Colonic mucosa (tissue), 4 donors: ENCODE data around the gene LDLRAD2. TPM values are rescaled to one million over a fixed set of nuclear protein-coding genes. Genes with fewer than 3 reads are reported as not detected.

Source experiments
- DNase-seq: peaks from one replicate; pipeline ENCODE4 v3.0.0-alpha.2; 2020
- H3K27ac ChIP-seq: fragments of 200-600 bp; one replicate; pipeline ENCODE4 v1.8.0; 2021
- H3K27me3 ChIP-seq: fragments of 200-600 bp; one replicate; pipeline ENCODE4 v1.8.0; 2021
- H3K36me3 ChIP-seq: fragments of 200-600 bp; one replicate; pipeline ENCODE4 v1.8.0; 2021
- H3K4me1 ChIP-seq: fragments of 200-600 bp; one replicate; pipeline ENCODE4 v1.8.0; 2021; ENCODE audit warnings: mild to moderate bottlenecking
- H3K4me3 ChIP-seq: fragments of 200-600 bp; one replicate; pipeline ENCODE4 v1.8.0; 2021
- H3K9ac ChIP-seq, 2 donors: one replicate each; pipeline ENCODE4 v1.7.0; 2013; ENCODE audit warnings: control low read depth in 2 of 2, low read depth in 2 of 2, low read length in 2 of 2
- H3K9me3 ChIP-seq: fragments of 200-600 bp; one replicate; pipeline ENCODE4 v1.8.0; 2021
- CTCF ChIP-seq: fragments of 200-600 bp; IDR thresholded peaks from one replicate; pipeline ENCODE4 v1.8.0; 2022; ENCODE audit warnings: antibody characterized with exemption, mild to moderate bottlenecking
- intact Hi-C: fragments of 100-400 bp; cut with DNase I; formaldehyde crosslinking; loops from one replicate; pipeline ENCODE4 v1.14.1; 2022
- total RNA-seq, 2 donors: library from RNA; stranded (reverse); fragmentation: NEBNext Ultra II Directional in 1 of 2; extraction: Animal tissue kit (Norgen Biotek cat#: 25700) in 1 of 2; gene quantifications; one replicate each; pipeline ENCODE4 v1.2.1, GENCODE V29; 2021
- donor health status: healthy.
- donor health status: DM: no; HTN: no; CAD: no.
- donor health status: DM: no; HTN: no; CAD: no.

Gene LDLRAD2
- total RNA-seq, 2 donors from 2014 or later: 0.08 to 0.25 TPM

GRCh38 chr1:21834094-21834493 lies 22.0 kb downstream of the LDLRAD2 start:
- no peaks in the 10 kb centered on the region for H3K9me3 ChIP-seq
- peaks cover 21% of the 10 kb centered on the region for H3K36me3 ChIP-seq
- H3K4me3 ChIP-seq: no peak overlapping the region

GRCh38 chr1:21834666-21835065 lies 22.6 kb downstream of the LDLRAD2 start:
- no peaks in the 10 kb centered on the region for H3K27me3 ChIP-seq
- no peak overlapping the region for H3K27ac ChIP-seq
- H3K9me3 ChIP-seq: no peaks in the 10 kb centered on the region
- no peak overlapping the region for H3K4me3 ChIP-seq
- intact Hi-C loops: no loop called here
- DNase-seq: no peak
- H3K4me1 ChIP-seq: no peaks in the 10 kb centered on the region
- TF ChIP-seq CTCF: no peak
- H3K9ac ChIP-seq: no peak overlapping the region
- peaks cover 16% of the 10 kb centered on the region for H3K36me3 ChIP-seq

More at GRCh38 chr1:21834094-21834493, 22.0 kb downstream of the LDLRAD2 start:
- H3K27ac ChIP-seq: no peak overlapping the region
- no peak for TF ChIP-seq CTCF
- H3K9ac ChIP-seq: no peak overlapping the region
- DNase-seq: no peak
- H3K4me1 ChIP-seq: no peaks in the 10 kb centered on the region
- intact Hi-C loops: no loop called here
- H3K27me3 ChIP-seq: no peaks in the 10 kb centered on the region

GRCh38 chr1:21836010-21836409 lies 23.9 kb downstream of the LDLRAD2 start:
- H3K9me3 ChIP-seq: no peaks in the 10 kb centered on the region
- no peak for TF ChIP-seq CTCF
- intact Hi-C loops: no loop called here
- H3K4me3 ChIP-seq: no peak overlapping the region
- H3K27me3 ChIP-seq: no peaks in the 10 kb centered on the region
- no peak overlapping the region for H3K9ac ChIP-seq
- H3K27ac ChIP-seq: no peak overlapping the region
- peaks cover 16% of the 10 kb centered on the region for H3K36me3 ChIP-seq
- no peaks in the 10 kb centered on the region for H3K4me1 ChIP-seq
- no peak for DNase-seq

- DNase-seq: no peak
- intact Hi-C loops: no loop called here
- H3K4me3 ChIP-seq: no peak overlapping the region
- no peak for TF ChIP-seq CTCF
- H3K4me1 ChIP-seq: no peaks in the 10 kb centered on the region
- no peaks in the 10 kb centered on the region for H3K27me3 ChIP-seq
- no peaks in the 10 kb centered on the region for H3K9me3 ChIP-seq
- peaks cover 16% of the 10 kb centered on the region for H3K36me3 ChIP-seq
- H3K9ac ChIP-seq: no peak overlapping the region
- H3K27ac ChIP-seq: no peak overlapping the region
Measured at GRCh38 chr1:21836729-21837128, 24.7 kb downstream of the LDLRAD2 start.

GRCh38 chr1:21837476-21837875 lies 25.4 kb downstream of the LDLRAD2 start:
- Histone ChIP-seq H3K4me1 (no peaks in the 10 kb centered on the region), H3K27ac (no peak overlapping the region), H3K4me3 (no peak overlapping the region), H3K36me3 (peaks cover 16% of the 10 kb centered on the region), H3K9me3 (no peaks in the 10 kb centered on the region), H3K9ac (no peak overlapping the region), H3K27me3 (no peaks in the 10 kb centered on the region)
- intact Hi-C loops: no loop called here
- DNase-seq: no peak
- no peak for TF ChIP-seq CTCF
